GM19328 (cell line): ENCODE measurements around the gene PRSS36.
"Not testable (repeated sequence)": the region's sequence is repeated elsewhere in the genome, so short reads cannot be mapped to it uniquely, and the experiment has no call there.

Experiments
- ATAC-seq: cut with Tn5 transposase; IDR thresholded peaks from one replicate; pipeline ENCODE4 v1.9.1; 2021; ENCODE audit warnings: mild to moderate bottlenecking, moderate library complexity; ENCODE audit not compliant: unreplicated experiment

The PRSS36 gene

GRCh38 chr16:31142109-31143010, 7.5 kb downstream of the PRSS36 start:
- peak; percentile 84 for ATAC-seq

- ATAC-seq = no peak
Measured at GRCh38 chr16:31141489-31142108, 8.3 kb downstream of the PRSS36 start.

- not testable (repeated sequence) for ATAC-seq
Measured at GRCh38 chr16:31141071-31141469, 8.8 kb downstream of the PRSS36 start.

- no peak for ATAC-seq
Measured at GRCh38 chr16:31138621-31139578, 11.0 kb downstream of the PRSS36 start.

- not testable (repeated sequence) for ATAC-seq
Measured at GRCh38 chr16:31136822-31137499, 12.9 kb downstream of the PRSS36 start.

- ATAC-seq = no peak
Measured at GRCh38 chr16:31136287-31136662, 13.6 kb downstream of the PRSS36 start.

- no peak for ATAC-seq
Measured at GRCh38 chr16:31135535-31136286, 14.2 kb downstream of the PRSS36 start, which contains the start of gene PRSS8. Gene PRSS8, minus strand, starts transcription at chr16:31135727. Its CDS starts 229 bp downstream, at chr16:31135498.

GRCh38 chr16:31134625-31135534, 15.0 kb downstream of the PRSS36 start:
- no peak for ATAC-seq

GRCh38 chr16:31134091-31134571, 15.7 kb downstream of the PRSS36 start:
- ATAC-seq = no peak

- ATAC-seq = no peak
Measured at GRCh38 chr16:31133046-31133501, 16.8 kb downstream of the PRSS36 start.

- no peak for ATAC-seq
Measured at GRCh38 chr16:31132303-31132979, 17.4 kb downstream of the PRSS36 start.

GRCh38 chr16:31131841-31132271, 18.0 kb downstream of the PRSS36 start:
- no peak for ATAC-seq

GRCh38 chr16:31131416-31131815, 18.4 kb downstream of the PRSS36 start:
- ATAC-seq = no peak

- no peak for ATAC-seq
Measured at GRCh38 chr16:31130899-31131298, 19.0 kb downstream of the PRSS36 start.

- ATAC-seq = no peak
Measured at GRCh38 chr16:31130336-31130891, 19.5 kb downstream of the PRSS36 start.

GRCh38 chr16:31129568-31130335, 20.1 kb downstream of the PRSS36 start:
- ATAC-seq = no peak
